GM13977 (cell line): ENCODE results near the gene ZGPAT.

ENCODE experiments used
- DNase-seq: peaks from one replicate; pipeline ENCODE4 v3.0.0; 2012; ENCODE audit warnings: low spot score
- in situ Hi-C: fragments of 300-500 bp; cut with MboI; formaldehyde crosslinking; loops from one replicate; pipeline ENCODE4 v1.12.0; 2022; ENCODE audit warnings: low sequenced_read_pairs, low pct_unique_long_range_greater_than_20kb, mixed read lengths, inconsistent platforms; ENCODE audit not compliant: unreplicated experiment
- TF ChIP-seq, protein P1 (sequence below): IDR thresholded peaks from 2 replicates; pipeline ENCODE4 v1.5.1; 2012; ENCODE audit warnings: mild to moderate bottlenecking, control low read depth; ENCODE audit not compliant: insufficient read depth; ENCODE audit errors: extremely low read depth, missing control alignments

ZGPAT gene

DNA sequence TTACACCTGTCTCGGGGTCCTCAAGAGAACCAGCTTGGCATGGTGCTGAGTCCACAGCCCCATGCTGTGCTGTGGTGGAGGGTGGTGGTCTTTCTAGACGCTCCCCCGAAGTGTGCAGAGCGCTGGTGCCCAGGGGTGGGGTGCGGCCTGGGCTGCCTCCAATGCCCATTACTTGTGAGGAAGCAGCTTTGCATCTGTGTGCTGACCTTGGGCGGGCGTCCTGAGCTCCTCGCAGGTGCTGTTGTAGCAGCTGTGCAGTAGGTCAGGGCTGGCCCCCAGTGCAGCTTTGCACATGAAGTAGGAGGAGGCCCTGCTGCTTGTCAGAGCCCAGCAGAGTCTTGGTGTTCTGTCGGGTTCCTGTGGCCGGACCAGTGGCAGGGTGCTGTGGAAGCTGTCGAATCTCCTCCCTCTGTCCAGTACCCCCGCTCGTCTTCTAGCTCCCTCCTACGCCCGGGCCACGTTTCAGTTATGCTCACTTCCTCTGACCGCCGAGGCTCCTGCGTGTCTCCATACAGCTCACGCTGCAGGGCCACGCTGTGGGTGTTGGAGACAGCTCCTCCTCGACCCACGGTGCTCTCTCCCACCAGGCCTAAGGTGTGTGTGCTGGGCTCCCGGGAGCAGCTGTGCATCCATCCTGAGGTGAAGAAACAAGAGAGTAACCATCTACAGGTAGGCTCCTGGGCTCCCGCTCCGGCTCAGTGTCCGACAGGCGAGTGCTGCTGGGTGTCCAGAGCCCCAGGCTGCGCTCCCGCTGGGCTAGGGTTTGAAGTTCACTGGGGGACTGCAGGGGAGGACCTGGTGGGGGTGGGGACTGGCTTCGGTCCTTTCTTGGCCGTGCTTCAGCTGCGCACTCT, 45.7 kb upstream of the ZGPAT start:
- TF ChIP-seq, protein P1, sequence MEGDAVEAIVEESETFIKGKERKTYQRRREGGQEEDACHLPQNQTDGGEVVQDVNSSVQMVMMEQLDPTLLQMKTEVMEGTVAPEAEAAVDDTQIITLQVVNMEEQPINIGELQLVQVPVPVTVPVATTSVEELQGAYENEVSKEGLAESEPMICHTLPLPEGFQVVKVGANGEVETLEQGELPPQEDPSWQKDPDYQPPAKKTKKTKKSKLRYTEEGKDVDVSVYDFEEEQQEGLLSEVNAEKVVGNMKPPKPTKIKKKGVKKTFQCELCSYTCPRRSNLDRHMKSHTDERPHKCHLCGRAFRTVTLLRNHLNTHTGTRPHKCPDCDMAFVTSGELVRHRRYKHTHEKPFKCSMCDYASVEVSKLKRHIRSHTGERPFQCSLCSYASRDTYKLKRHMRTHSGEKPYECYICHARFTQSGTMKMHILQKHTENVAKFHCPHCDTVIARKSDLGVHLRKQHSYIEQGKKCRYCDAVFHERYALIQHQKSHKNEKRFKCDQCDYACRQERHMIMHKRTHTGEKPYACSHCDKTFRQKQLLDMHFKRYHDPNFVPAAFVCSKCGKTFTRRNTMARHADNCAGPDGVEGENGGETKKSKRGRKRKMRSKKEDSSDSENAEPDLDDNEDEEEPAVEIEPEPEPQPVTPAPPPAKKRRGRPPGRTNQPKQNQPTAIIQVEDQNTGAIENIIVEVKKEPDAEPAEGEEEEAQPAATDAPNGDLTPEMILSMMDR: no peak
- DNase-seq: no peak
- in situ Hi-C loops: no loop called here

DNA sequence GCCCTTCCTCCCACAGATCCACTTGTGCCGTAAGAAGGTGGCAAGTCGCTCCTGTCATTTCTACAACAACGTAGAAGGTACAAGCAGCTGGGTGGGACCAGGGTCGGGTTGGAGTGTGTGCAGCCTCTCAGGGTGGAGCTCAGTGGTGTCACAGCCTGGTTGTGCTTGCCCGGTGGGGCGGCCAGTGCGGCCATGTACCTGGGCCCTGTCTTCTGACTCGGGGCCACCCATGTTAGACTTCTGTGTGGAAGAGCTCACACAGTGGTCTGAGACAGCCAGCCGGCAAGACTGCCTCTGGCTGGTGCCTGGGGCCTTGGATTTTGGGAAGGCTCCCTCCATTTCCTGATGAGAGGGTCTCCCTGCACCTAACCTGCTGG, 45.0 kb upstream of the ZGPAT start:
- in situ Hi-C loops: no loop called here
- DNase-seq: no peak
- TF ChIP-seq, protein P1: no peak

DNA sequence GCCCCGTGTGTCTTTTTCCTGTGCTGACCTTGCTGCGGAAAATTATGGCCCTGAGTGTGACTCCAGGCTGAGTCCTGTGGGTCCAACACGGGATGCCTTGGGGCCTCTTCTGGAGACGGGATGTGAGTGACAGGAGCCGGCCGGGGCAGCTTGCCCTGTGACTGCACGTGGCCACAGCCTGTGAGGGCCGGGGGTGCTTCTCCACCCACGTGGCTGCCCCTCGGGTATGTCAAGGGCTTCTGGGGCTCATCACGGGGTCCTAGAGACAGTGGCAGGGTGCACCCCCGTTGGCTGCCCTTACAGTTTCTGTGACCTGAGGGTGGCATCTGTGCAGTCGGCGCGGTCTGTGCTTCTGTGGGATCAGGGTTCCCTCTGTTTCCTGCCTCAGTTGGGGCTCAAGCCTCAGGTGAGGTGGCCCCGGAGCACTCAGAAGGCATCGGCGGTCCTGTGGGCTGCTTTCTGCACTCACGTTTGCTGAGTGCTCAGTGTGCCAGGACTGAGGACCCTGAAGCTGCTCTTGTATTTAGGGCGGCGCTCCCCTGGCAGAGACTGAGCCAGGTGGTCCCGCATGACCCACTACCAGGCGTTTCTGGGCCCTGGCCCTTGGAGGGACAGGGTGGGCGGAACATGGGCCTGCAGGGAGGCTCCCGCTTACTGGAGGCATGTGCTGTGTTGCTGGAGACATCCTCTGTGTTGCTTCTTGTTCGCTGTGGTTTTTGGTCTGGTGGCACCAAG, 44.3 kb upstream of the ZGPAT start:
- no peak for DNase-seq
- TF ChIP-seq, protein P1: no peak
- in situ Hi-C loops: no loop called here

DNA sequence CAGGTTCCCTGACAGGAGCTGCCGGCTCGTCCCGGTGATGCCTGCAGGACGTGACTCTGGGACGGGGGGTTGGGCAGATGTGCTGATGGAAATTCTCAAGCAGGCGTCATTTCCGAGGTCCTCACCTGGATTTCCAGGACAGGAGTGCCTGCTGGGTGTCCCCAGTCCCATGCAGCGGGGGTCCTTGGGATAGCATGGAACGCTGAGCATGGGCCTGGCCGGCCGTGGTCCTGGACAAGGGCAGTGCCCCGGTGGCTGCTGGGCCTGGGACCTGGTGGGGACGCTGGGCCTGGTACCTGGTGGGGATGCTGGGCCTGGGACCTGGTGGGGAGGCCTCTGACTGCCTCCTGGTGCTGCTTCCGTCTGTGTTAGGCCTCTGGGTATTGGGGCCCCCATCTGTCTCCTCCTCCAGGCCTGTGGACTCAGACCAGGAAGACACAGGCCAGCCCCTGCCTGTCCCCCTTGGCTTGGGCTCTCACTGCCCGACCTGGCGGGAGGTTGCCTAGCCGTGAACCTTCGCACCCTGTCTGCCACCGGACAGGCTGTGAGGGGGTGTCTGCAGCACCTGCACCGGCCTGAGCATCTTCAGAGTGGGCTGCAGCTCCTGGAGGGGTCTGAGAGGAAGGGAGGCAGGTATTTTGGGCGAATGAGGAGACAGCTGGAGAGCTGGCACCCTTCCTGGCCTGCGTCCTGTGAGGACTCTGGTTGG, 43.5 kb upstream of the ZGPAT start:
- in situ Hi-C loops: no loop called here
- no peak for DNase-seq
- TF ChIP-seq, protein P1: no peak

DNA sequence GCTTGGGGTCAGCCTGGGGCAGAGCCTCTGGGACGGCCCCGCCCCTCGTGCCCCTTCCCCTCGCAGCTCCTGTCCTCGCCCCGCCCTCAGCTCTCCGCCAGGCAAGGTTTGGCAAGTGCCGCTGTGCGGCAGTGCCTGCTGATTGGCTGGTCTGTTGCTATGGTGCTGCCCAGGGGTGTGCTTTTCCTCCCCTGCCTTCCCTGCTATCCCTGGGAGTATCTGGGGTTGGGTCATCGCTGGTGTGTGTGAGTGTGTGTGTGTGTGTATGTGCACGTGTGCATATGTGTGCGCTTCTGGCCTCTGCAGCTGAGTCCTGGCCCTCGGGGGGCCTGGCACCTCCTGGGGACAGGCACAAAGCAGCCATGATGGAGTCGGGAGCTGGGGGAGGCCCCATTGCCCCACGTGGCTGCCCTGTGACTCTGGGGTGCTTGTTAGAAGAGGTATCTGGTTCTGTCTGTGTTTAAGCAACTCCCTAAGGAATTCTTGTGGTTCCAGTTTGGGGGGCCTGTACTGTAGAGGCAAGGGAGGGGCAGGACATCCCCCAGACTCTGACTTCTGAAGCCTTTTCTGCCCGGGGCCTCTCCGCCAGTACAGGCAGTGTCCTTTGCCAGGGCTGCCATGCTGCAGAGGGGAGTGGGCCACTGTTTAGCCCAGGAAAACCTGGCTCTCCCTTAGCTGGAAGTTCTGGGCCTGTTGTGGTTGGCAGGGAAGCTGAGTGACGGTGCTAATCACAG, 42.8 kb upstream of the ZGPAT start:
- in situ Hi-C loops: no loop called here
- no peak for DNase-seq
- TF ChIP-seq, protein P1: no peak

DNA sequence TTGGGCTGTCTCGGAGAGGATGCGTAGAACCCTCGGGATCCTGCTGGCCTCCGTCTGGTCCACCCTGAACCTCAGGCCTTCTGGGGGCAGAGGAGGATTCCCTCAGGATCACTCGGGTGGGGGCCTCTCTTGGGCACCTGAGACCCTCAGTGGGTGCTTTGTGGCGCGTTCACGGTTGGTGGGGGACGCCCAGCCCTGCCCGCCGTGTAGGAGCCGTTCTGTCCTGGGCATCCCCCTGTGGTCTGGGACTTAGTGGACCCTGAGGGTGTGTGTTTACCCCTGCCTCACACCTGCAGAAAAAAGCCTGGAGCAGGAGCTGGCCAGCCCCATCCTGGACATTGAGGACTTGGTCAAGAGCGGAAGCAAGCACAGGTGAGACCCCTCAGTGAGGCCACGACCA, 42.1 kb upstream of the ZGPAT start:
- DNase-seq: no peak
- in situ Hi-C loops: no loop called here
- TF ChIP-seq, protein P1: no peak
